Right cardiac atrium (tissue), 5 donors: ENCODE results near the gene COPE. TPM values are rescaled to one million over a fixed set of nuclear protein-coding genes. Genes with fewer than 3 reads are reported as not detected.
"Not testable (repeated sequence)": the region's sequence is repeated elsewhere in the genome, so short reads cannot be mapped to it uniquely, and the experiment has no call there.

ENCODE experiments used
- ATAC-seq, 2 donors: fragments of 200-7000 bp; cut with Tn5 transposase; one replicate each; pipeline versions ENCODE4 v1.8.0 to v1.9.1; 2020; ENCODE audit warnings: moderate library complexity in 2 of 2, mild to moderate bottlenecking in 1 of 2
- DNase-seq, 3 donors: peaks; one replicate each; pipeline ENCODE4 v3.0.0-alpha.2; 2020
- H3K27ac ChIP-seq: one replicate; pipeline ENCODE4 v1.5.1; 2013; ENCODE audit warnings: mild to moderate bottlenecking, low read length, control low read depth, moderate library complexity
- H3K27me3 ChIP-seq: one replicate; pipeline ENCODE4 v1.6.1; 2013; ENCODE audit not compliant: control insufficient read depth, insufficient read depth
- H3K4me1 ChIP-seq: one replicate; pipeline ENCODE4 v1.6.1; 2013; ENCODE audit warnings: low read length; ENCODE audit not compliant: control insufficient read depth, insufficient read depth
- H3K4me3 ChIP-seq: one replicate; pipeline ENCODE4 v1.5.1; 2013; ENCODE audit warnings: low read length, control low read depth
- H3K9me3 ChIP-seq: one replicate; pipeline ENCODE4 v1.6.1; 2013; ENCODE audit warnings: low read length; ENCODE audit not compliant: control insufficient read depth
- WGBS: extraction: QIAGEN DNeasy Blood & Tissue Kit; methylation state at CpG from one replicate; pipeline ENCODE4 v1.1.7; 2013; 5-methylcytosine and 5-hydroxymethylcytosine counted together
- intact Hi-C, 4 donors: fragments of 100-400 bp; cut with DNase I; formaldehyde crosslinking; loops; one replicate each; pipeline versions ENCODE4 v1.11.0 to v1.14.0; 2022 to 2023
- polyA plus RNA-seq: library from polyadenylated mRNA; stranded (reverse); fragments of 200-250 nt; gene quantifications from one replicate; pipeline ENCODE4 v1.2.3, GENCODE V29; 2013
- total RNA-seq, 4 donors: library from RNA; stranded (reverse); fragmentation: NEBNext Ultra II Directional; extraction: Animal tissue kit (Norgen Biotek cat#: 25700); gene quantifications; one replicate each; pipeline ENCODE4 v1.2.1, GENCODE V29; 2021
- donor health status: healthy with polysubstance abuse.
- donor health status: DM: no; HTN: yes; CAD: no.
- donor health status: DM: no; HTN: no; CAD: no.
- donor health status: DM: no; HTN: yes; CAD: no; lungs with severe emphysema.
- donor health status: DM: yes; HTN: yes; CAD: no.

The COPE gene
- total and polyA plus RNA-seq, 5 donors, result 108 to 180 (median 148) TPM

DNA sequence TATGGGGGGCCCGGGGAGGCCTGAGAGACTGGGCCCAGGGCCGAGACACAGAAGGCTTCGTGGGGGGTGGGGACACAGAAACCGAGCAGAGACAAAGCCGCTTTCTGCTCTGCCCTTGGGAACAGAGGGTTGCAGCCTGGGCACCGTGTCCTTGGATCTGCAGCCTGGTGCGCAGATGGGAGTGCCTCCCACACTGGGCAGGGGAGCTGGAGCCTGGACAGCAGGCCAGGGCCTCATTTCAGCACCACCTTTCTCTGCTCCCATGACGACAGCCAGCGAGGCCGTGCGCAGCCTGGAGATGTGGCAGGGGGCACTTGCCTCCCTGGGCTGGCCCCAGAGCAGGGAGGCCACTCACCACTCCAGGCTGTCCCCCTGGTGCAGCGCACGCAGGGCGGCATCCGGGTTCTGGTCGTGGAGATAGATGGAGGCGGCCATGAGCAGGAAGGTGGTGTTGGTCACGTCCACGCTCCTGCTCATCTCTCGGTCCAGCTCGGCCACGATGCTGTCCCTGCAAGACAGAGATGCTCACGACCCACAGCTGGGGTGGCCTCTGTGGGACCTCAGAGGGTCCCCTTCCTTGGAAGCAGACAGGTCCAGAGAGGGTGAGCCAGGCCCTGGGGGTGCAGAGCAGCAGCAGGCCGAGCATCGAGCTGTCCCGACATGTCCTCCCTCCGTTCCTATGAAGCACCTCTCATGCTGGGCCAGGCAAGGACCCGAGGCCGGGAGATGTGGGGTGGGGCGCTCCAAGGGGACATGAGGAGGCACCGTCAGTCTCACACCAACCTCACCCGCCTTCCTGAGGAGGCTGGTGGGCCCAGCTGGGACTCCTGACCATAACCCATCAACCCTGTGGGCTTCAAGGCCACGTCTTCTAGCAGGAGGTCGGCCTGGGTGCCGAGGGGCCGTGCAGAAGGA lies 12.3 kb downstream of the COPE start:
- Histone ChIP-seq H3K9me3 (no peaks in the 10 kb centered on the region), H3K4me1 (no peaks in the 10 kb centered on the region), H3K27ac (no peak overlapping the region), H3K27me3 (no peaks in the 10 kb centered on the region), H3K4me3 (no peak overlapping the region)
- no peak for DNase-seq
- no peak for ATAC-seq
- intact Hi-C loops, result no loop called here
- 90% methylated on average over 36 of the region's 36 CpGs for WGBS

DNA sequence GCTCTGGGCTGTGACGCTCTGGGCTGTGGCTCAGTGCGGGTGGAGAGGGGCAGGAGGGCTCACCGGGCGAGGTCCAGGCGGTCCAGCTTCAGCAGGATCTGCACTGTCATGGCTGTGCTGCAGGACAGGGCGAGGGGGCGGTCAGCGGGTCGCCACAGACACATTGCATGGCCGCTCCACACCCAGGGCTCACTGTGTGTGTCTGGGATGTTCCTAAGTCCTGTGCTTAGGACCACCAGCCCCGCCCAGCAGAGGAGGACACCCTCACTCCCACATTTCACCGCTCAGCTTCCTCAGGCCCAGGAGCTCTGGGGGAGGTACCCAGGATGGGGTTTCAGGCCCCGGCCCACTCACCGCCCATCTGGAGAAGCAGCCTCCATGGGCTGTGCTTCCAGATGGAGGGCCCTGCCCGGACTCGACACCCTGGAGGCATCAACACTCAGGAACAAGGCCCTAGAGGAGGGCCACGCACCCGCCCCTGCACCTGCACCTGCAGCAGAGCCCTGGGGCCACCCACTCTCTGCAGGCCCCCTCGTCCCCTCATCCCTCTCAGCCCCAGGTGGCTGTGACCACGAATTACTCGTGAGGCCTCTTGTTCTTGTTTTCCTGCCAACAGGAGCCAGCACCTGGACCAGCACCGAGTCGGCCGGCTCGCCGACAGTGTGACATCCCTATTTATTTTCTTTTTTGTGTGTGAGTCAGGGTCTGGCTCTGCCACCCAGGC lies 13.5 kb downstream of the COPE start:
- no peaks in the 10 kb centered on the region for H3K9me3 ChIP-seq
- no peak overlapping the region for H3K27ac ChIP-seq
- no peak overlapping the region for H3K4me3 ChIP-seq
- intact Hi-C loops, result no loop called here
- no peaks in the 10 kb centered on the region for H3K27me3 ChIP-seq
- ATAC-seq (no peak), DNase-seq (no peak)
- 93% methylated on average over 26 of the region's 26 CpGs for WGBS
- no peaks in the 10 kb centered on the region for H3K4me1 ChIP-seq

DNA sequence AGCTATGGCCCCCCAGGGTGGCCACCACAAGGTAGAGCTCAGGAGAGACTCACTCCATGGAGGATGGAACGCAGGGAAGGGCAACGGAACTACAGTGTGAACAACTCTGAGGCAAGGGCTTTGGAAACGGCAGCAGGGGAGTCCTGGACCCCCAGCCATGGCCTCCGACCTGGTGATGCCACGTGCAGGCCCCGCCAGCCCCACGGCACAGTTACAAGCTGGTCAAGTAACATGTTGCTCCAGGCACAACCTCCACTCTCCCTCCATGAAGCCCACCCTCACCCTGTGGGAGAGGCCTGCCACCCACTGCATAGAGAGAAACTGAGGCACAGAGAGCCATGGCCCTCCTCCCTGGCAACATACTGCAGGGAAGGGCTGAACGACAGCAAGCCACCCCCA lies 14.1 kb downstream of the COPE start:
- Histone ChIP-seq H3K27me3 (no peaks in the 10 kb centered on the region), H3K27ac (no peak overlapping the region), H3K4me1 (no peaks in the 10 kb centered on the region), H3K9me3 (no peaks in the 10 kb centered on the region), H3K4me3 (no peak overlapping the region)
- ATAC-seq, result no peak
- WGBS, result 90% methylated on average over 8 of the region's 8 CpGs
- no peak for DNase-seq
- intact Hi-C loops, result no loop called here

DNA sequence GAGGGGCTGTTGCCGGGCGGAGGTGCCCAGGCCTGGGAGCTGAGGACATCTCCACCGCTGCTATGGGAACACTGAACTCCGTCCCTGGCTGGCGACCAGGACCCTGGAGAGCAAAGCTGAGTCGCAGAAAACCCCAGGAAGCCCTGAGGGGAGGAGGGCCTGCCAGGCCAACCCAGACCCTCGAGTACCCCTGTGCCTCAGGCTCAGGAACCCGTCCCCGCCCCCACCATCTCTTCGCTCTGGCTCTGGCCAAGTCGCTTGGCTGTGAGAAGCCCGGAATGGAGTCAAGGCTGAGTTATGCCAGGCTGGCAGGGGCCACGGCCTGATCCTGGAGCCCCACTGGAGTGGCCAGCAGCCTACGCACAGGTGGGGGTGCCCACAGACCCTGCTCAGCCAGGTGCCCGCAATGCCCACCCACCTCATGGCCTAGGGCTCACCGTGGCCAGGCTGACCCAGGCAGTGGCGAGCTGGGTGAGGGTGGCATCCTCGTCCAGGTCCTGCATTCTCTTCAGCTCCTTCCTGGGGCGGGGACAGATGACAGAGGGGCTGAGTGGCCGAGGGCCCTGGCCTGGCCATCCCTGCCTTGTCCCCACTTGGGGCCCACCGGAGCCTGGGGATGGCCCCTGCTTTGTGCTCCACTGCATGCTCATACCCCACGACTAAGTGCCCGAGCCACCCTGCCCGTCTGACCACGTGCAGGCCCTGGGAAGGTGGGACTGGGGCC lies 14.7 kb downstream of the COPE start:
- H3K4me1 ChIP-seq, result no peaks in the 10 kb centered on the region

DNA sequence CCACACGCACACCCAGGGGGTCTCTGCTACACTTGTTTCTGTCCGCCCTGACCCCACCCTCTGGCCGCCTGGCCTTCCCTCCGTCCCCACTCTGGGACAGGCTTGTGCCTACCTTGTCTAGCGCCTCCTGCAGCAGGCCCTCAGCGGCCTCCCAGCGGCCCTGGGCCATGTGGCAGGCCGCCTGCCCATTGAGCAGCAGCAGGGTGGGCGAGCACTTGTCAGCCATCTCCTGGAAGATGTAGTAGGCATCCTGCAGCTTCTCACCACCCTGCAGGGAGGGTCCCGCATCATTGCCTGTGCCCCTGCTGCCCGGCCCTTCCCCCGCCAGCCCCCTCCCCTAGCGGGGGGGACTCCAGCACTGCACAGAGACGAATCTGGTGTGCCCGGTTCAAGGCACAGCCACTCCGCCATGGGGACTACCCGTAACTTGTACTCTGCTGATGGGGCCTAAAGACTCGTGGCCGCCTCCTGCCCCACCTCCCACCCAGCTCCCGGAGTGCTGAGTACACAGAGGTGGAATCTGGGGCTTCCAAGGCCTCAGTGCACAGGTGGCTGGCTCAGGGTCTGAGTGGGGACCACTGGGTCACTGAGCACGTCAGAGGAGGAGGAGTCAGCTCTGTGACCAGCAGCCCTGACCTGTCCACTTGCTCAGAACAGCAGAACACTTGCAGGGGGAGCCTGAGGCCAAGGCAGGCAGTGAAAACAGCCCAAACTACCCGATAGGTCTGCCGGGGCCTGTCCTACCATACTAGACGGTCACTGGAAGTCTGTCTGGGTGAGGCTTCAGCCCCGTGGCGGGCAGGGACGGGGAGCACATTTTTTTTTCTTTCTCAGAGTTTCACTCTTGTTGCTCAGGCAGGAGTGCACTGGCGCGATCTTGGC lies 15.8 kb downstream of the COPE start:
- H3K9me3 ChIP-seq, result no peaks in the 10 kb centered on the region
- H3K4me1 ChIP-seq, result no peaks in the 10 kb centered on the region
- WGBS, result 89% methylated on average over 29 of the region's 29 CpGs
- intact Hi-C loops, result no loop called here
- DNase-seq, result no peak
- no peak overlapping the region for H3K27ac ChIP-seq
- H3K27me3 ChIP-seq, result no peaks in the 10 kb centered on the region
- ATAC-seq, result no peak
- H3K4me3 ChIP-seq, result no peak overlapping the region

More for the DNA sequence above, 14.7 kb downstream of the COPE start:
- no peak overlapping the region for H3K27ac ChIP-seq
- ATAC-seq (no peak), DNase-seq (peak in 1 of 3 donors; percentile 14)
- H3K9me3 ChIP-seq, result no peaks in the 10 kb centered on the region
- intact Hi-C loops, result no loop called here
- 91% methylated on average over 25 of the region's 25 CpGs for WGBS
- no peak overlapping the region for H3K4me3 ChIP-seq
- H3K27me3 ChIP-seq, result no peaks in the 10 kb centered on the region

DNA sequence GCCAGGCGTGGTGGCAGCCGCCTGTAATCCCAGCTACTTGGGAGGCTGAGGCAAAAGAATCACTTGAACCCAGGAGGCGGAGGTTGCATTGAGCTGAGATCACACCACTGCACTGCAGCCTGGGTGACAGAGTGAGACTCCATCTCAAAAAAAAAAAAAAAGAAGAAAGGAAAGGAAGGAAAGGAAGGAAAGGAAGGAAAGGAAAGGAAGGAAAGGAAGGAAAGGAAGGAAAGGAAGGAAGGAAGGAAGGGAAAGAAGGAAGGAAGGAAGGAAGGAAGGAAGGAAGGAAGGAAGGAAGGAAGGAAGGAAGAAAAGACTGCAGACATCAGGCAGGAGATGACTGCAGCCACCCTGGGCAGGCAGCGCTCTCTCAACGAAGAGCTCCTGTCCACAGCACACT lies 16.7 kb downstream of the COPE start:
- H3K27ac ChIP-seq, ATAC-seq, intact Hi-C loops, H3K27me3 ChIP-seq, H3K4me3 ChIP-seq, DNase-seq, H3K4me1 ChIP-seq, H3K9me3 ChIP-seq: not testable (repeated sequence)
- WGBS, result 96% methylated on average over 5 of the region's 5 CpGs

DNA sequence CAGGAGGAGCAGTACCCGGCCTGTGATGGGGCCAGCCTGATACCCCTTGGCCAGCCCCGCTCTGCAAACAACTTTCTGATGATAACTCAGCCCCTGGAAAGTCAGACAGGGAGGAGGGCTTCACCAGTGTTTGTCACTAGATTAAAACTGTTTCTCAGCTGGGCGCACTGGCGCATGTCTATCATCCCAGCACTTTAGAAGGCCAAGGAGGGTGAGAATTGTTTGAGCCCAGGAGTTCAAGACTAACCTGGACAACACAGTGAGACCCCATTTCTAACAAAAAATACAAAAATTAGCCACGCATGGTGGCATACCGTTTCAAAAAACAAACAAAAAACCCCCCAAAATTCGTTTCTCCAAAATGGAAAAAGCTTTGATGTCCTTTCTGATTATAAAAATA lies 17.7 kb downstream of the COPE start:
- Histone ChIP-seq H3K9me3 (no peaks in the 10 kb centered on the region), H3K4me1 (no peaks in the 10 kb centered on the region), H3K27ac (no peak overlapping the region), H3K27me3 (no peaks in the 10 kb centered on the region), H3K4me3 (no peak overlapping the region)
- DNase-seq (no peak), ATAC-seq (no peak)
- WGBS, result 93% methylated on average over 7 of the region's 7 CpGs
- intact Hi-C loops, result no loop called here

DNA sequence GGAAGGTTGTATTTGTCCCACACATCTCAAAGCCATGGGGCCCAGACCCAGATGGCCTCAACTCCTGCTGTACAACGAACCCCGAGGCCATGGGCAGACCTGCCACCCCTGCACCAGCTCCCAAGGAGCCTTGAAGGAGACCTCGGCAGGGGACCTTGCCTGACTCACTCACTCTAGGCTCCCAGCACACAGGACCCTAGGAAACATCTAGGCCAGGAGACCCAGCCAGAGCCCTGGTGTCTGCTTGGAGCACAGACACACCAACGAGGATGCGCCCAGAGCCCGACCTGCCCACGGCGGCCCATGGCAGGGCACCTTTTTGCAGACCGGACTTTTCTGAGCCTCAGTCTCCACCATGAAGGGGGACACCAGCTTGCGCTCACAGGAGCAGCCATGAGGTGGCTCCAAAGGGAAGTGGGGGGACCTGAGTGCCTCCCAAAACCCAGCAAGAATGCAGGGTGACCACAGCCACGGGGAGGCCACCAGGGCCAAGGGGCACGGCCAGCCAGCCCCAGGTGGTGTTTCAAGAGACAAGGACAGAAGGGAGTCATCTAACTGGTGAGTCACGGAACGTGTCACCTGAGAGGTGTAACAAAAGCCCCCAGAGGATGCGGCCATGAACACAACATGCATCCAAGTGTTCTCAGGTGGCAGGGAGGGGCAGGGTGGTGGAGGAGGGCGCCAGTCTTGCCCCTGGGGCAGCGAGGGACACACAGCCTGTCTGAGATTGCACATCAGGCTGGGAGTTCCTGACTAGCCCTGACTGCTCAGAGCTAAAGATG lies 18.3 kb downstream of the COPE start:
- no peak overlapping the region for H3K27ac ChIP-seq
- intact Hi-C loops, result no loop called here
- 88% methylated on average over 17 of the region's 17 CpGs for WGBS
- H3K9me3 ChIP-seq, result no peaks in the 10 kb centered on the region
- ATAC-seq (no peak), DNase-seq (no peak)
- no peak overlapping the region for H3K4me3 ChIP-seq
- no peaks in the 10 kb centered on the region for H3K4me1 ChIP-seq
- H3K27me3 ChIP-seq, result no peaks in the 10 kb centered on the region

DNA sequence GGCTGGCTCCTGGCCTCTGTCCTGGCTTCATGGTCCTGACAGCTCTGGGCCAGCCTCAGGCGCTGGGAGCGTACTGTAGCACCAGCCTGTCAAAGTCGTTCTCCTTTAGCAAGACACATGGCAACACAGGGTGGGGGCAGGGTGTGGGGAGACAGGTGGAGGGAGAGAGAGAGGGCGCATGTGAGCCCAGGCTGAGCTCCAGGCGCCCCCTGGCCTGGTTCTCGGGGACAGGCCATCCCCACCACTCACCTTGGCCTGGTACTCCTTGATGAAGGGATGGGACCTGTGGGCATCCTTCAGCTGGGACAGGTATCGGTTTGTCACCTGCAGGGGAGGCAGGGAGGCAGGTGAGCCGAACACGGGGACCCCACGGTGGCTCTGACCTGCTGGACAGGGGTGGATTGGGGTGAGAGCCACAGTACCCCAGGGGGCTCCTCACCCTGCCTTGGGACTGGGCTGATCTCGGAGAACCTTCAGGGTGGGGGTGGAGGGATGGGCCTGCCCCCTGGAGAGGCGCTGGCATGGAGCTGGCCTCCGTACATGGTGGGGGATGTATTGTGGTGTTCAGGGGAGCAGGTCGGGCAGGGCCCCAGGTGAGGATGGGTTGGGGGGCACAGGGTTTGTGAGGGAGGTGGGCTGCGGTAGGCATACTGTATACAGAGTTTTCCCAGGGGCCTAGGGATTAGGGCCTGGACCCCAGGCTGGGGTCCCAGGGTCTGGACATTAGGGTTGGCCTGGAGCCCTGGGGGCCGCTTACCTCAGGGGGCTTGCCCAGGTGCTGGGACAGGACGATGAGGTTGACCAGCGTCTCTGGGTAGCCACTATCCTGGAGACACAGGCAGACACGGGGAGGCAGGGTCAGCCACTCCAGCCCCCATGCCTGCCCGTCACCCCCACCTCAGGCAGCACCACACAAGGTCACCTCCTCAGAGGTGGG lies 19.3 kb downstream of the COPE start:
- Histone ChIP-seq H3K9me3 (no peaks in the 10 kb centered on the region), H3K27ac (no peak overlapping the region), H3K4me1 (peaks cover 3% of the 10 kb centered on the region), H3K27me3 (no peaks in the 10 kb centered on the region), H3K4me3 (no peak overlapping the region)
- DNase-seq (peak in 2 of 3 donors; percentile 16 to 45), ATAC-seq (no peak)
- WGBS, result 90% methylated on average over 20 of the region's 20 CpGs
- intact Hi-C loops, result no loop called here
